IMR-90 (cell line): ENCODE data around the gene TPX2. TPM values are rescaled to one million over a fixed set of nuclear protein-coding genes. Genes with fewer than 3 reads are reported as not detected.

Source experiments
- ATAC-seq: fragments of 200-7000 bp; cut with Tn5 transposase; 2 replicates; pipeline ENCODE4 v1.9.1; 2020; ENCODE audit warnings: low read depth, mild to moderate bottlenecking, moderate library complexity
- BruUV-seq: library from RNA; stranded (reverse); fragments of 400-500 nt; replicated peaks from 2 replicates; lab custom pipeline; 2021; lab: Mats Ljungman, UMichigan
- CTCF ChIA-PET: fragments of 300-600 bp; formaldehyde crosslinking; extraction: SDS; loops from one replicate; lab custom pipeline; 2021; ENCODE audit warnings: antibody characterized with exemption; lab: Yijun Ruan, JAX
- POLR2A ChIA-PET: fragments of 300-600 bp; sonication (Branson Sonifier 250); formaldehyde crosslinking; loops from one replicate; lab custom pipeline; 2022; ENCODE audit warnings: antibody characterized with exemption; ENCODE audit not compliant: unreplicated experiment; lab: Charles Lee
- DNase-seq: peaks from one replicate; pipeline ENCODE4 v3.0.0; 2013
- H2AFZ ChIP-seq: replicated peaks from 2 replicates; pipeline ENCODE3; 2013; ENCODE audit warnings: low read length, mild to moderate bottlenecking; ENCODE audit not compliant: poor library complexity
- H2AK5ac ChIP-seq: 2 replicates; pipeline ENCODE4 v1.6.1; 2013; ENCODE audit warnings: low read depth, low read length, inconsistent platforms
- H2AK9ac ChIP-seq: replicated peaks from 2 replicates; pipeline ENCODE3; 2013; ENCODE audit warnings: mild to moderate bottlenecking, low read depth, low read length, moderate library complexity; ENCODE audit not compliant: poor library complexity
- H2BK120ac ChIP-seq: 2 replicates; pipeline ENCODE4 v1.6.1; 2013; ENCODE audit warnings: low read depth, low read length, inconsistent platforms
- H2BK15ac ChIP-seq: 3 replicates; pipeline ENCODE4 v1.6.1; 2013; ENCODE audit warnings: low read depth, low read length, inconsistent platforms
- H2BK20ac ChIP-seq: 2 replicates; pipeline ENCODE4 v1.6.1; 2013; ENCODE audit warnings: low read depth, mild to moderate bottlenecking, inconsistent platforms, low read length, moderate library complexity
- H2BK5ac ChIP-seq: 2 replicates; pipeline ENCODE4 v1.6.1; 2013; ENCODE audit warnings: mild to moderate bottlenecking, low read depth, low read length, inconsistent platforms; ENCODE audit not compliant: poor library complexity, severe bottlenecking
- H3K14ac ChIP-seq: replicated peaks from 2 replicates; pipeline ENCODE4 v1.6.1; 2013; ENCODE audit warnings: low read depth, low read length, inconsistent platforms
- H3K18ac ChIP-seq: 2 replicates; pipeline ENCODE4 v1.6.1; 2013; ENCODE audit warnings: low read depth, low read length, control low read depth
- H3K23ac ChIP-seq: 2 replicates; pipeline ENCODE4 v1.6.1; 2013; ENCODE audit warnings: low read depth, low read length, inconsistent platforms
- H3K27ac ChIP-seq: 2 replicates; pipeline ENCODE4 v1.5.1; 2013; ENCODE audit warnings: mild to moderate bottlenecking, control low read depth, low read length; ENCODE audit not compliant: insufficient read depth
- H3K27me3 ChIP-seq: 2 replicates; pipeline ENCODE4 v1.6.1; 2013; ENCODE audit warnings: low read length; ENCODE audit not compliant: control insufficient read depth, insufficient read depth
- H3K36me3 ChIP-seq: 2 replicates; pipeline ENCODE4 v1.6.1; 2013; ENCODE audit warnings: low read length, mixed read lengths; ENCODE audit not compliant: control insufficient read depth, insufficient read depth
- H3K4ac ChIP-seq: 2 replicates; pipeline ENCODE4 v1.6.1; 2013; ENCODE audit warnings: low read depth, low read length, inconsistent platforms
- H3K4me1 ChIP-seq: 2 replicates; pipeline ENCODE4 v1.6.1; 2013; ENCODE audit warnings: low read length, mixed read lengths; ENCODE audit not compliant: control insufficient read depth, insufficient read depth
- H3K4me2 ChIP-seq: 2 replicates; pipeline ENCODE4 v1.6.1; 2013; ENCODE audit warnings: low read depth, mild to moderate bottlenecking, control low read depth, low read length, moderate library complexity
- H3K4me3 ChIP-seq: 2 replicates; pipeline ENCODE4 v1.5.1; 2013; ENCODE audit warnings: low read depth, mild to moderate bottlenecking, control low read depth, low read length, moderate library complexity; ENCODE audit not compliant: insufficient read depth
- H3K56ac ChIP-seq: 2 replicates; pipeline ENCODE4 v1.6.1; 2013; ENCODE audit warnings: low read length, inconsistent platforms; ENCODE audit not compliant: insufficient read depth; ENCODE audit errors: extremely low read depth
- H3K79me1 ChIP-seq, 2 experiments: 2 replicates each; pipeline ENCODE4 v1.6.1; 2013; ENCODE audit warnings: low read length in 2 of 2, inconsistent platforms in 1 of 2, low read depth in 1 of 2
- H3K9ac ChIP-seq: 2 replicates; pipeline ENCODE4 v1.6.1; 2013; ENCODE audit warnings: low read depth, low read length, control low read depth
- H3K9me1 ChIP-seq: 2 replicates; pipeline ENCODE4 v1.6.1; 2013; ENCODE audit warnings: low read length, inconsistent platforms; ENCODE audit not compliant: insufficient read depth
- H3K9me3 ChIP-seq: 2 replicates; pipeline ENCODE4 v1.6.1; 2013; ENCODE audit warnings: low read length; ENCODE audit not compliant: control insufficient read depth, insufficient read depth
- H4K20me1 ChIP-seq: 2 replicates; pipeline ENCODE4 v1.6.1; 2013; ENCODE audit warnings: low read length, inconsistent platforms; ENCODE audit not compliant: insufficient read depth
- H4K5ac ChIP-seq: 2 replicates; pipeline ENCODE4 v1.6.1; 2013; ENCODE audit warnings: mild to moderate bottlenecking, low read depth, low read length, control low read depth
- H4K8ac ChIP-seq, 2 experiments: 2 replicates each; pipeline ENCODE4 v1.6.1; 2013; ENCODE audit warnings: low read depth in 2 of 2, low read length in 2 of 2, control low read depth in 1 of 2, inconsistent platforms in 1 of 2
- H4K91ac ChIP-seq: 2 replicates; pipeline ENCODE4 v1.6.1; 2013; ENCODE audit warnings: low read depth, low read length, inconsistent platforms; ENCODE audit not compliant: insufficient read depth
- BHLHE40 ChIP-seq: fragments of 150-350 bp; IDR thresholded peaks from 2 replicates; pipeline ENCODE4 v1.6.1; 2016; ENCODE audit warnings: mild to moderate bottlenecking, low read depth, low read length
- CEBPB ChIP-seq: IDR thresholded peaks from 2 replicates; pipeline ENCODE4 v1.6.1; 2012; ENCODE audit warnings: low read depth, low read length, improper control_type of control experiment
- FOS ChIP-seq: fragments of 150-350 bp; IDR thresholded peaks from 2 replicates; pipeline ENCODE4 v1.6.1; 2016; ENCODE audit warnings: low read depth, low read length
- MAFK ChIP-seq: IDR thresholded peaks from 2 replicates; pipeline ENCODE4 v1.6.1; 2012; ENCODE audit warnings: low read depth, low read length, improper control_type of control experiment
- NFE2L2 ChIP-seq: fragments of 150-350 bp; IDR thresholded peaks from 2 replicates; pipeline ENCODE4 v1.6.1; 2016; ENCODE audit warnings: low read depth, mild to moderate bottlenecking, low read length
- RCOR1 ChIP-seq: IDR thresholded peaks from 2 replicates; pipeline ENCODE4 v1.6.1; 2012; ENCODE audit warnings: mild to moderate bottlenecking, low read length, improper control_type of control experiment; ENCODE audit not compliant: insufficient replicate concordance
- RFX5 ChIP-seq: IDR thresholded peaks from 2 replicates; pipeline ENCODE4 v1.8.0; 2012; ENCODE audit warnings: low read depth, mild to moderate bottlenecking, low read length, moderate library complexity
- USF2 ChIP-seq: fragments of 150-350 bp; IDR thresholded peaks from 2 replicates; pipeline ENCODE4 v1.6.1; 2017; ENCODE audit warnings: mild to moderate bottlenecking, antibody characterized with exemption, low read length, low read depth
- WGBS, 2 experiments: methylation state at CpG; one replicate each; pipeline versions ENCODE4 v1.1.5 to v1.1.7; 2013; ENCODE audit warnings: missing lambda C conversion rate in 2 of 2; ENCODE audit not compliant: insufficient read length in 1 of 2; ENCODE audit errors: extremely low coverage in 2 of 2; 5-methylcytosine and 5-hydroxymethylcytosine counted together
- dilution Hi-C: fragments of 300-500 bp; cut with HindIII; formaldehyde crosslinking; loops from one replicate; pipeline ENCODE4 v1.14.3; 2018; ENCODE audit warnings: low sequenced_read_pairs; ENCODE audit not compliant: unreplicated experiment
- in situ Hi-C: fragments of 300-500 bp; cut with MboI; formaldehyde crosslinking; loops from 3 replicates; pipeline ENCODE4 v1.14.3; 2019; ENCODE audit warnings: low sequenced_read_pairs, inconsistent platforms, mixed read lengths
- intact Hi-C: fragments of 100-400 bp; cut with micrococcal nuclease; formaldehyde crosslinking; loops from 2 replicates; pipeline ENCODE4 v1.10.0; 2022
- polyA plus RNA-seq, 3 experiments: library from polyadenylated mRNA; depleted of rRNA; stranded (reverse); fragments of >200 nt; gene quantifications; 2 replicates each; pipeline ENCODE4 v1.2.3, GENCODE V29; 2012; ENCODE audit warnings: low replicate concordance in 1 of 3
- total RNA-seq: library from RNA; depleted of rRNA; stranded (reverse); fragments of >200 nt; gene quantifications from 2 replicates; pipeline ENCODE4 v1.2.3, GENCODE V29; 2012
- TF ChIP-seq, protein P1 (sequence below): conservative IDR thresholded peaks from 2 replicates; pipeline ENCODE4 v1.5.1; 2012; ENCODE audit warnings: mild to moderate bottlenecking, low read depth, low read length, improper control_type of control experiment

The TPX2 gene
- total and polyA plus RNA-seq, 2 of the 4 experiments (the other 2 are of a cell fraction): 28.5 to 72.2 TPM

GRCh38 chr20:31758521-31758920 lies 19.4 kb downstream of the TPX2 start:
- H2BK15ac ChIP-seq: no peak overlapping the region; the same call in 2 of the 3 replicates
- H4K5ac ChIP-seq: peak overlapping the region; percentile 45
- H3K79me1 ChIP-seq: peaks cover 20 to 61% of the 10 kb centered on the region in 2 experiments
- ATAC-seq (peak; percentile 41), DNase-seq (peak; percentile 35)
- no peak overlapping the region for H4K91ac ChIP-seq
- no peak overlapping the region for H3K4me3 ChIP-seq
- intact Hi-C loops (no loop called here), dilution Hi-C loops (no loop called here), in situ Hi-C loops (no loop called here)
- H3K9me3 ChIP-seq: no peaks in the 10 kb centered on the region
- no peaks in the 10 kb centered on the region for H3K36me3 ChIP-seq
- H3K18ac ChIP-seq: peak overlapping the region; percentile 13
- H3K23ac ChIP-seq: peak overlapping the region; percentile 28; the same call in 1 of the 2 replicates
- no peak overlapping the region for H2AK9ac ChIP-seq
- H2AK5ac ChIP-seq: no peak overlapping the region
- peak overlapping the region; percentile 7 for H2BK5ac ChIP-seq
- no peak overlapping the region for H3K4ac ChIP-seq
- H3K4me1 ChIP-seq: peaks cover 19% of the 10 kb centered on the region
- 40% methylated on average over 1 of the region's 4 CpGs; no CpG with 5 or more reads in 1 of the 2 experiments for WGBS, 2 experiments
- H3K27me3 ChIP-seq: no peaks in the 10 kb centered on the region
- H3K27ac ChIP-seq: peak overlapping the region; percentile 42; the same call in 1 of the 2 replicates
- H4K20me1 ChIP-seq: no peaks in the 10 kb centered on the region; the same call in none of the 2 replicates
- H2AFZ ChIP-seq: no peak overlapping the region
- peak overlapping the region; percentile 6; the same call in 1 of the 2 replicates for H2BK20ac ChIP-seq
- TF ChIP-seq BHLHE40 (no peak), RFX5 (no peak), NFE2L2 (no peak), RCOR1 (no peak), MAFK (no peak), USF2 (no peak), FOS (no peak), CEBPB (no peak)
- TF ChIP-seq, protein P1, sequence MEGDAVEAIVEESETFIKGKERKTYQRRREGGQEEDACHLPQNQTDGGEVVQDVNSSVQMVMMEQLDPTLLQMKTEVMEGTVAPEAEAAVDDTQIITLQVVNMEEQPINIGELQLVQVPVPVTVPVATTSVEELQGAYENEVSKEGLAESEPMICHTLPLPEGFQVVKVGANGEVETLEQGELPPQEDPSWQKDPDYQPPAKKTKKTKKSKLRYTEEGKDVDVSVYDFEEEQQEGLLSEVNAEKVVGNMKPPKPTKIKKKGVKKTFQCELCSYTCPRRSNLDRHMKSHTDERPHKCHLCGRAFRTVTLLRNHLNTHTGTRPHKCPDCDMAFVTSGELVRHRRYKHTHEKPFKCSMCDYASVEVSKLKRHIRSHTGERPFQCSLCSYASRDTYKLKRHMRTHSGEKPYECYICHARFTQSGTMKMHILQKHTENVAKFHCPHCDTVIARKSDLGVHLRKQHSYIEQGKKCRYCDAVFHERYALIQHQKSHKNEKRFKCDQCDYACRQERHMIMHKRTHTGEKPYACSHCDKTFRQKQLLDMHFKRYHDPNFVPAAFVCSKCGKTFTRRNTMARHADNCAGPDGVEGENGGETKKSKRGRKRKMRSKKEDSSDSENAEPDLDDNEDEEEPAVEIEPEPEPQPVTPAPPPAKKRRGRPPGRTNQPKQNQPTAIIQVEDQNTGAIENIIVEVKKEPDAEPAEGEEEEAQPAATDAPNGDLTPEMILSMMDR: no peak
- H3K9ac ChIP-seq: 0 out of 2 replicates have a peak overlapping the region, but pooled peaks have one; percentile 27
- H3K9me1 ChIP-seq: no peaks in the 10 kb centered on the region; the same call in none of the 2 replicates
- peak overlapping the region in 1 of 2 experiments; percentile 12; a peak in 2 of 4 replicates for H4K8ac ChIP-seq
- BruUV-seq: no TSS peak
- H3K14ac ChIP-seq: peak overlapping the region; percentile 33; the same call in 1 of the 2 replicates
- ChIA-PET CTCF (interaction anchor here (1.6 kb wide), 1 partner anchor 9 kb away, joined by 5 read pairs; no protein-coding TSS in a partner anchor), POLR2A (no interaction called here)
- H3K56ac ChIP-seq: no peak overlapping the region
- peak overlapping the region; percentile 50 for H3K4me2 ChIP-seq
- peak overlapping the region; percentile 44; the same call in 1 of the 2 replicates for H2BK120ac ChIP-seq
